Liver (tissue), 3 donors: ENCODE results near the gene SH3GL3.

Experiments used
- CTCF ChIP-seq: fragments of 150-350 bp; IDR thresholded peaks from 2 replicates; pipeline ENCODE4 v1.5.1; 2017; ENCODE audit warnings: improper control_type of control experiment, low read depth, low read length; ENCODE audit not compliant: missing input control
- FOXA1 ChIP-seq: IDR thresholded peaks from 2 replicates; pipeline ENCODE4 v1.6.1; 2016; ENCODE audit warnings: antibody characterized with exemption
- SP1 ChIP-seq: IDR thresholded peaks from 2 replicates; pipeline ENCODE4 v1.6.1; 2018; ENCODE audit warnings: antibody characterized with exemption, mild to moderate bottlenecking
- TF ChIP-seq, protein P1 (sequence below): IDR thresholded peaks from 2 replicates; pipeline ENCODE4 v1.6.1; 2016; ENCODE audit warnings: antibody characterized with exemption, mild to moderate bottlenecking
- donor health status: healthy.
- donor health status: healthy.

DNA sequence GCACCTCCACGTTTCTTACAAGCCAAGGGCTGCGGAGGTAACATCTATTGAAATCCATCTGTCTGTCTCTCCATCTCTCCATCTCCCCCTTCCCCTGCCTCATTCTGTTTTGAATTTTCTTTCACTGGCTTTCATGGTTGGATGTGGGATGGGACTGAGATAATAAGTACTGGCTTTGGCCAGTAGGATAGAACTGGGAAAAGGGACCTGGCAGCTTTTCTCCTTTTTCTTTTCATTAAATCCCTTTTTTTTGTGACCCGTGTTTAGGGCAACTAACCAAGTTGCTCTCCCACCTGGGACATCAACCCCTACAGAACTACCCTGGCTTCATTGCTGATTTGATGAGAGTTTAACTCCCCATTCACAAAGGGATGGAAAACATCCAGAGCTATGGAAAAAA lies 139.9 kb downstream of the SH3GL3 start:
- TF ChIP-seq CTCF (no peak), SP1 (no peak), FOXA1 (no peak)
- TF ChIP-seq, protein P1, sequence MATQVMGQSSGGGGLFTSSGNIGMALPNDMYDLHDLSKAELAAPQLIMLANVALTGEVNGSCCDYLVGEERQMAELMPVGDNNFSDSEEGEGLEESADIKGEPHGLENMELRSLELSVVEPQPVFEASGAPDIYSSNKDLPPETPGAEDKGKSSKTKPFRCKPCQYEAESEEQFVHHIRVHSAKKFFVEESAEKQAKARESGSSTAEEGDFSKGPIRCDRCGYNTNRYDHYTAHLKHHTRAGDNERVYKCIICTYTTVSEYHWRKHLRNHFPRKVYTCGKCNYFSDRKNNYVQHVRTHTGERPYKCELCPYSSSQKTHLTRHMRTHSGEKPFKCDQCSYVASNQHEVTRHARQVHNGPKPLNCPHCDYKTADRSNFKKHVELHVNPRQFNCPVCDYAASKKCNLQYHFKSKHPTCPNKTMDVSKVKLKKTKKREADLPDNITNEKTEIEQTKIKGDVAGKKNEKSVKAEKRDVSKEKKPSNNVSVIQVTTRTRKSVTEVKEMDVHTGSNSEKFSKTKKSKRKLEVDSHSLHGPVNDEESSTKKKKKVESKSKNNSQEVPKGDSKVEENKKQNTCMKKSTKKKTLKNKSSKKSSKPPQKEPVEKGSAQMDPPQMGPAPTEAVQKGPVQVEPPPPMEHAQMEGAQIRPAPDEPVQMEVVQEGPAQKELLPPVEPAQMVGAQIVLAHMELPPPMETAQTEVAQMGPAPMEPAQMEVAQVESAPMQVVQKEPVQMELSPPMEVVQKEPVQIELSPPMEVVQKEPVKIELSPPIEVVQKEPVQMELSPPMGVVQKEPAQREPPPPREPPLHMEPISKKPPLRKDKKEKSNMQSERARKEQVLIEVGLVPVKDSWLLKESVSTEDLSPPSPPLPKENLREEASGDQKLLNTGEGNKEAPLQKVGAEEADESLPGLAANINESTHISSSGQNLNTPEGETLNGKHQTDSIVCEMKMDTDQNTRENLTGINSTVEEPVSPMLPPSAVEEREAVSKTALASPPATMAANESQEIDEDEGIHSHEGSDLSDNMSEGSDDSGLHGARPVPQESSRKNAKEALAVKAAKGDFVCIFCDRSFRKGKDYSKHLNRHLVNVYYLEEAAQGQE, result no peak
